HCT116 (cell line): ENCODE results near the gene IRAG1. TPM values are rescaled to one million over a fixed set of nuclear protein-coding genes. Genes with fewer than 3 reads are reported as not detected.

ENCODE experiments used
- ATAC-seq: fragments of 200-7000 bp; cut with Tn5 transposase; 2 replicates; pipeline ENCODE4 v1.9.1; 2020; ENCODE audit warnings: mild to moderate bottlenecking, moderate library complexity
- BruUV-seq: library from RNA; stranded (reverse); fragments of 400-500 nt; replicated peaks from 2 replicates; lab custom pipeline; 2021; lab: Mats Ljungman, UMichigan
- CTCF ChIA-PET: fragments of 300-600 bp; sonication (Branson Sonifier 250); formaldehyde crosslinking; loops from one replicate; lab custom pipeline; 2021; ENCODE audit warnings: antibody characterized with exemption; lab: Charles Lee
- POLR2A ChIA-PET: fragments of 300-600, 350-600 bp; sonication (Branson Sonifier 250); formaldehyde crosslinking; loops from one replicate; lab custom pipeline; 2021; ENCODE audit warnings: antibody characterized with exemption; lab: Charles Lee
- RAD21 ChIA-PET, 2 experiments: fragments of 300-600 bp; sonication (Branson Sonifier 250); formaldehyde crosslinking; loops; one replicate each; lab custom pipeline; 2023; ENCODE audit warnings: low total read pairs in 2 of 2; ENCODE audit not compliant: uncharacterized antibody in 2 of 2, unreplicated experiment in 2 of 2, low non-redundant PET in 1 of 2; lab: Charles Lee
- DNase-seq: peaks from one replicate; pipeline ENCODE4 v3.0.0-alpha.2; 2010; ENCODE audit warnings: low read depth, low spot score
- H2AFZ ChIP-seq: fragments of 200-600 bp; shearing (Covaris generic), sonication (generic); 2 replicates; pipeline ENCODE4 v1.6.1; 2017; ENCODE audit warnings: low read depth, mixed run types, mixed read lengths, antibody characterized with exemption, low read length; ENCODE audit not compliant: poor library complexity, severe bottlenecking
- H3K27ac ChIP-seq: 2 replicates; pipeline ENCODE4 v1.5.1; 2012; ENCODE audit warnings: low read depth, low read length
- H3K27me3 ChIP-seq: fragments of 200-600 bp; sonication (generic); 2 replicates; pipeline ENCODE4 v1.6.1; 2016; ENCODE audit warnings: mixed run types, low read length, mixed read lengths; ENCODE audit not compliant: insufficient read depth
- H3K36me3 ChIP-seq, 2 experiments: fragments of 200-500 bp in 1 of 2; fragments of 200-600 bp in 1 of 2; sonication (Bioruptor generic) in 1 of 2; sonication (generic) in 1 of 2; 2 replicates each; pipeline versions ENCODE4 v1.5.1 to v1.6.1; 2014 to 2016; ENCODE audit warnings: low read length in 2 of 2, inconsistent platforms in 1 of 2, mixed read lengths in 1 of 2, mixed run types in 1 of 2; ENCODE audit not compliant: insufficient read depth in 2 of 2, control insufficient read depth in 1 of 2
- H3K4me1 ChIP-seq, 2 experiments: fragments of 200-600 bp in 1 of 2; sonication (generic) in 1 of 2; 2 replicates each; pipeline versions ENCODE4 v1.5.1 to v1.6.1; 2012 to 2017; ENCODE audit warnings: low read length in 2 of 2, inconsistent platforms in 1 of 2, mild to moderate bottlenecking in 1 of 2, mixed read lengths in 1 of 2, mixed run types in 1 of 2, moderate library complexity in 1 of 2; ENCODE audit not compliant: insufficient read depth in 2 of 2, control insufficient read depth in 1 of 2
- H3K4me2 ChIP-seq: fragments of 200-600 bp; sonication (generic); 2 replicates; pipeline ENCODE4 v1.6.1; 2017; ENCODE audit warnings: mixed run types, low read length, mixed read lengths
- H3K4me3 ChIP-seq, 2 experiments: fragments of 200-600 bp in 1 of 2; sonication (generic) in 1 of 2; replicated peaks in 1 of 2; 2 replicates each; pipeline ENCODE4 v1.5.1; 2011 to 2016; ENCODE audit warnings: low read length in 2 of 2, control low read depth in 1 of 2, low read depth in 1 of 2, mild to moderate bottlenecking in 1 of 2, mixed read lengths in 1 of 2, mixed run types in 1 of 2
- H3K79me2 ChIP-seq: fragments of 200-600 bp; sonication (generic); 2 replicates; pipeline ENCODE4 v1.6.1; 2017; ENCODE audit warnings: mild to moderate bottlenecking, mixed run types, low read length, moderate library complexity, mixed read lengths; ENCODE audit not compliant: insufficient read depth
- H3K9ac ChIP-seq: fragments of 200-600 bp; sonication (generic); 2 replicates; pipeline ENCODE4 v1.6.1; 2016; ENCODE audit warnings: low read length, mixed read lengths
- H3K9me2 ChIP-seq: fragments of 200-600 bp; sonication (generic), shearing (Covaris generic); 2 replicates; pipeline ENCODE4 v1.6.1; 2017; ENCODE audit warnings: mixed run types, mild to moderate bottlenecking, moderate library complexity; ENCODE audit not compliant: insufficient read depth
- H3K9me3 ChIP-seq, 2 experiments: fragments of 200-500 bp in 1 of 2; fragments of 200-600 bp in 1 of 2; sonication (Bioruptor generic) in 1 of 2; sonication (generic) in 1 of 2; 2 replicates each; pipeline ENCODE4 v1.6.1; 2014 to 2017; ENCODE audit warnings: low read length in 2 of 2, mixed read lengths in 2 of 2, inconsistent platforms in 1 of 2, low read depth in 1 of 2, mild to moderate bottlenecking in 1 of 2, mixed run types in 1 of 2, moderate library complexity in 1 of 2; ENCODE audit not compliant: control insufficient read depth in 1 of 2, insufficient read depth in 1 of 2
- H4K20me1 ChIP-seq: fragments of 200-600 bp; sonication (generic), shearing (Covaris generic); 2 replicates; pipeline ENCODE4 v1.6.1; 2017; ENCODE audit warnings: mixed run types, mild to moderate bottlenecking, moderate library complexity; ENCODE audit not compliant: insufficient read depth
- CTCF ChIP-seq, 3 experiments: fragments of 200-600 bp in 1 of 3; sonication (generic) in 1 of 3; IDR thresholded peaks in 2 of 3; conservative IDR thresholded peaks in 1 of 3; 2 replicates each; pipeline ENCODE4 v1.5.1; 2012 to 2017; ENCODE audit warnings: low read depth in 2 of 3, low read length in 2 of 3, antibody characterized with exemption in 1 of 3, borderline replicate concordance in 1 of 3, control low read depth in 1 of 3, mild to moderate bottlenecking in 1 of 3, mixed read lengths in 1 of 3, mixed run types in 1 of 3, moderate library complexity in 1 of 3; ENCODE audit not compliant: insufficient read depth in 1 of 3
- JUND ChIP-seq: IDR thresholded peaks from 2 replicates; pipeline ENCODE4 v1.6.1; 2012
- POLR2AphosphoS5 ChIP-seq: IDR thresholded peaks from 2 replicates; pipeline ENCODE4 v1.6.1; 2011; ENCODE audit warnings: mild to moderate bottlenecking, low read depth, low read length, moderate library complexity
- RAD21 ChIP-seq: IDR thresholded peaks from 2 replicates; pipeline ENCODE4 v1.6.1; 2012; ENCODE audit warnings: low read depth, mild to moderate bottlenecking
- SIN3A ChIP-seq: IDR thresholded peaks from 2 replicates; pipeline ENCODE4 v1.6.1; 2012; ENCODE audit warnings: low read depth
- TCF7L2 ChIP-seq: IDR thresholded peaks from 2 replicates; pipeline ENCODE4 v1.7.0; 2011; ENCODE audit warnings: borderline replicate concordance, inconsistent platforms; ENCODE audit not compliant: insufficient read depth, insufficient read length; ENCODE audit errors: extremely low read depth
- ZBTB33 ChIP-seq: IDR thresholded peaks from 2 replicates; pipeline ENCODE4 v1.6.1; 2011; ENCODE audit warnings: mild to moderate bottlenecking, low read length, moderate library complexity; ENCODE audit not compliant: insufficient replicate concordance; ENCODE audit errors: extremely low read depth
- ZFX ChIP-seq: fragments of 450-650 bp; IDR thresholded peaks from 2 replicates; pipeline ENCODE4 v1.6.1; 2017
- ZNF274 ChIP-seq: fragments of 200-500 bp; sonication (Bioruptor generic); IDR thresholded peaks from 2 replicates; pipeline ENCODE4 v1.6.1; 2014; ENCODE audit warnings: mild to moderate bottlenecking, low read depth, low read length, inconsistent platforms
- intact Hi-C: fragments of 100-400 bp; cut with micrococcal nuclease; formaldehyde crosslinking; loops from 2 replicates; pipeline ENCODE4 v1.10.0; 2022
- total RNA-seq: library from RNA; stranded (reverse); gene quantifications from one replicate; pipeline ENCODE4 v1.2.1, GENCODE V29; 2021; ENCODE audit not compliant: unreplicated experiment

The IRAG1 gene
- total RNA-seq, 1 experiment from 2014 or later, result 3.7 TPM

- no peak for TF ChIP-seq ZNF274
- TF ChIP-seq, all 23 proteins: peak for 0
Observed at GRCh38 chr11:10655943-10656576, 37.5 kb downstream of the IRAG1 start (continued).

- Histone ChIP-seq H3K27ac (peak overlapping the region; percentile 100), H3K79me2 (no peaks in the 10 kb centered on the region), H3K27me3 (no peaks in the 10 kb centered on the region), H3K36me3 (no peaks in the 10 kb centered on the region), H4K20me1 (no peaks in the 10 kb centered on the region), H3K4me3 (no peak overlapping the region; a peak in 1 of 4 replicates), H2AFZ (no peak overlapping the region), H3K9ac (peak overlapping the region; percentile 54), H3K4me2 (peak overlapping the region; percentile 51), H3K9me3 (no peaks in the 10 kb centered on the region), H3K4me1 (peaks cover 95 to 100% of the 10 kb centered on the region in 2 experiments), H3K9me2 (no peaks in the 10 kb centered on the region)
- DNase-seq, result peak; percentile 41
- BruUV-seq, result no TSS peak
- TF ChIP-seq ZFX (no peak), SIN3A (no peak), RAD21 (no peak), TCF7L2 (peak; percentile 68)
- RAD21 ChIA-PET, result interaction anchor here (1.1 to 2.0 kb wide), 2 partner anchors 30 to 31 kb away, joined by 5 read pairs; no protein-coding TSS in a partner anchor
- ATAC-seq, result peak; percentile 11
- POLR2A ChIA-PET, result interaction anchor here (0.7 to 1.5 kb wide), 3 partner anchors 10 to 201 kb away, joined by 3 to 5 read pairs (median 3); partner anchors contain the start of gene RNF141
- intact Hi-C loops, result no loop called here
- CTCF ChIA-PET, result interaction anchor here (0.9 to 3.5 kb wide), 12 partner anchors 10 to 289 kb away, joined by 3 to 23 read pairs (median 6); partner anchors contain the start of gene RNF141
Observed at GRCh38 chr11:10655227-10655626, 38.3 kb downstream of the IRAG1 start.

GRCh38 chr11:10654811-10655150 lies 38.8 kb downstream of the IRAG1 start:
- CTCF ChIA-PET, result interaction anchor here (0.9 to 3.5 kb wide), 13 partner anchors 10 to 288 kb away, joined by 3 to 23 read pairs (median 6); partner anchors contain the start of gene RNF141
- no TSS peak for BruUV-seq
- Histone ChIP-seq H3K4me2 (peak overlapping the region; percentile 51), H3K27me3 (no peaks in the 10 kb centered on the region), H3K9ac (peak overlapping the region; percentile 54), H3K9me3 (no peaks in the 10 kb centered on the region), H3K36me3 (no peaks in the 10 kb centered on the region), H2AFZ (no peak overlapping the region), H3K4me3 (peak overlapping the region in 1 of 2 experiments; percentile 3; a peak in 1 of 4 replicates), H3K9me2 (no peaks in the 10 kb centered on the region), H3K4me1 (peaks cover 95 to 100% of the 10 kb centered on the region in 2 experiments), H4K20me1 (no peaks in the 10 kb centered on the region), H3K79me2 (no peaks in the 10 kb centered on the region), H3K27ac (peak overlapping the region; percentile 100)
- ATAC-seq (no peak; the same call in 1 of the 2 replicates), DNase-seq (no peak)
- TF ChIP-seq SIN3A (no peak), ZNF274 (no peak), CTCF (IDR thresholded peaks at IDR 0.05 in 2 of 3, conservative IDR thresholded peaks at IDR 0.05 in 1 of 3; ENCODE audit: borderline replicate concordance in 1 of 3, insufficient read depth in 1 of 3, low read depth in 2 of 3, low read length in 2 of 3) (no peak), ZBTB33 (no peak), RAD21 (no peak), POLR2AphosphoS5 (no peak), JUND (no peak)
- intact Hi-C loops, result loop anchor here (1.0 to 5.0 kb wide), 2 partner anchors 112 to 140 kb away; partner anchors contain the start of gene RNF141
- POLR2A ChIA-PET, result interaction anchor here (0.9 to 1.6 kb wide), 3 partner anchors 11 to 200 kb away, joined by 3 to 5 read pairs (median 4); partner anchors contain the start of gene RNF141
- RAD21 ChIA-PET, result interaction anchor here (1.1 to 2.0 kb wide), 3 partner anchors 30 to 249 kb away, joined by 3 to 5 read pairs (median 5); no protein-coding TSS in a partner anchor
